Stomach (tissue), 4 donors: ENCODE results near the gene MCEE.

Source experiments
- EP300 ChIP-seq: sonication (generic); formaldehyde crosslinking; IDR thresholded peaks from one replicate; pipeline ENCODE4 v1.6.1; 2017; ENCODE audit warnings: antibody characterized with exemption
- POLR2AphosphoS5 ChIP-seq, 3 donors: sonication (generic); formaldehyde crosslinking; IDR thresholded peaks; one replicate each; pipeline ENCODE4 v1.6.1; 2016; ENCODE audit warnings: antibody characterized with exemption in 3 of 3
- TF ChIP-seq, protein P1 (sequence below), 7 experiments: fragments of 450-650 bp in 4 of 7; fragments of 200-600 bp in 3 of 7; sonication (generic) in 3 of 7; IDR thresholded peaks; one replicate each; pipeline ENCODE4 v1.5.1; 2016 to 2019; ENCODE audit warnings: antibody characterized with exemption in 7 of 7, control low read depth in 2 of 7, mild to moderate bottlenecking in 1 of 7

DNA sequence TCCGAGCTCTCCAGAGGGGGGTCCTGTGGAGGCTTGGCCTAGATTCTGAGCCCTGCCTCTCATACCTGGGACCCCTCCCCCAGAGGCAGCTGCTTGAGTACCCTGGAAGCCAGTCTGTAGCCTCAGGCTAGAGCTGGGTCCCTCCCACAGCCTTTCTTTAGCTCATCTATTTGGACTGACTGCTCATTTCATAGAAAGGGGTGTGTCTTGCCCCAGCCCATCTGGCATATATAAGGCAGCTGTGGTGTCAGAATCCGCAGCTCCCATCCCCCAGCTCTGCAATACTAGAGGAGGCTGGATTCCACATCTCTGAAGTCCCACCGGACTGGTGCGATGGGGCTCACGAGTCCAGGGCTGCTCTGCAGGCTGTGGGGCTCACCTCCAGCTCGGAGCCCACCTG lies 26.5 kb upstream of the MCEE start:
- TF ChIP-seq, protein P1, sequence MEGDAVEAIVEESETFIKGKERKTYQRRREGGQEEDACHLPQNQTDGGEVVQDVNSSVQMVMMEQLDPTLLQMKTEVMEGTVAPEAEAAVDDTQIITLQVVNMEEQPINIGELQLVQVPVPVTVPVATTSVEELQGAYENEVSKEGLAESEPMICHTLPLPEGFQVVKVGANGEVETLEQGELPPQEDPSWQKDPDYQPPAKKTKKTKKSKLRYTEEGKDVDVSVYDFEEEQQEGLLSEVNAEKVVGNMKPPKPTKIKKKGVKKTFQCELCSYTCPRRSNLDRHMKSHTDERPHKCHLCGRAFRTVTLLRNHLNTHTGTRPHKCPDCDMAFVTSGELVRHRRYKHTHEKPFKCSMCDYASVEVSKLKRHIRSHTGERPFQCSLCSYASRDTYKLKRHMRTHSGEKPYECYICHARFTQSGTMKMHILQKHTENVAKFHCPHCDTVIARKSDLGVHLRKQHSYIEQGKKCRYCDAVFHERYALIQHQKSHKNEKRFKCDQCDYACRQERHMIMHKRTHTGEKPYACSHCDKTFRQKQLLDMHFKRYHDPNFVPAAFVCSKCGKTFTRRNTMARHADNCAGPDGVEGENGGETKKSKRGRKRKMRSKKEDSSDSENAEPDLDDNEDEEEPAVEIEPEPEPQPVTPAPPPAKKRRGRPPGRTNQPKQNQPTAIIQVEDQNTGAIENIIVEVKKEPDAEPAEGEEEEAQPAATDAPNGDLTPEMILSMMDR (IDR thresholded peaks at IDR 0.05), result no peak
- no peak for TF ChIP-seq EP300
- TF ChIP-seq POLR2AphosphoS5 (IDR thresholded peaks at IDR 0.05), result no peak
